Activated B cell treated with CpG ODN at 0.5 μM for 24 hours (primary cell): Measurements from ENCODE around the gene ABCG1. TPM values are rescaled to one million over a fixed set of nuclear protein-coding genes. Genes with fewer than 3 reads are reported as not detected.

Experiments
- ATAC-seq: fragments of 200-7000 bp; cut with Tn5 transposase; one replicate; pipeline ENCODE4 v1.10.0; 2021; ENCODE audit warnings: low read depth, mild to moderate bottlenecking, moderate library complexity
- CTCF ChIA-PET: fragments of 350-600 bp; sonication (Branson Sonifier 250); formaldehyde crosslinking; loops from one replicate; lab custom pipeline; 2021; ENCODE audit warnings: antibody characterized with exemption; lab: Charles Lee
- POLR2A ChIA-PET: fragments of 350-600 bp; sonication (Branson Sonifier 250); formaldehyde crosslinking; loops from one replicate; lab custom pipeline; 2021; ENCODE audit warnings: antibody characterized with exemption; lab: Charles Lee
- DNase-seq: peaks from one replicate; pipeline ENCODE4 v3.0.0; 2022
- H3K27ac Mint-ChIP-seq: one replicate; pipeline ENCODE4 v1.8.0; 2020; ENCODE audit warnings: mixed read lengths
- H3K27me3 Mint-ChIP-seq: one replicate; pipeline ENCODE4 v1.8.0; 2021; ENCODE audit warnings: mixed read lengths
- H3K36me3 Mint-ChIP-seq: one replicate; pipeline ENCODE4 v1.8.0; 2021; ENCODE audit warnings: low read depth, mixed read lengths
- H3K4me1 Mint-ChIP-seq: one replicate; pipeline ENCODE4 v1.8.0; 2021; ENCODE audit warnings: mixed read lengths
- H3K4me3 Mint-ChIP-seq: one replicate; pipeline ENCODE4 v1.8.0; 2020; ENCODE audit warnings: mild to moderate bottlenecking, mixed read lengths
- H3K9me3 Mint-ChIP-seq: one replicate; pipeline ENCODE4 v1.8.0; 2020; ENCODE audit warnings: mixed read lengths
- intact Hi-C: fragments of 100-400 bp; cut with micrococcal nuclease; formaldehyde crosslinking; loops from one replicate; pipeline ENCODE4 v1.15.1; 2024
- total RNA-seq: library from RNA; stranded (reverse); gene quantifications from 2 replicates; pipeline ENCODE4 v1.2.3, GENCODE V29; 2022
- TF ChIP-seq, protein P1 (sequence below): fragments of 200-600 bp; IDR thresholded peaks from one replicate; pipeline ENCODE4 v1.8.0; 2022; ENCODE audit warnings: antibody characterized with exemption, mild to moderate bottlenecking

Gene ABCG1
- total RNA-seq, 1 donor from 2014 or later = 3.4 TPM

DNA sequence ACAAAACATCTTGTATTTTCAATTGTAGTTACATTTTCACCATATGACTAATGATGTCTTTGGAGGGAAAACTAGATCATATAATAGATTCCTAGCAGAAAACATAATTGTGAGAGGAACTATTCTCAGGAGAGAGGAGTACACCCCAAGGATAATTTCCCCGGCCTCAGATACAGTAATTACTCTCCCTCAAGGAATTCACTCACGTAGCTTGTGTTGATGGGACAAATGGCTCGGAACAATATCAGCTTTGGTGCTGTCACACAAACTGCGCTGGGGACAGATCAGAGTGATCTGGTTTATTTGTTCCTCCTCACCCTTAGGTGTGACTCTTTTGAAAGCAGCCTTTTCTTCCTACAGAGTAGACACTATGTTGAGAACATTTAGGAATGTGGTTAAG, 11.2 kb downstream of the ABCG1 start:
- no peaks in the 10 kb centered on the region for H3K27me3 Mint-ChIP-seq
- H3K4me3 Mint-ChIP-seq = no peak overlapping the region
- intact Hi-C loops = no loop called here
- TF ChIP-seq, protein P1, sequence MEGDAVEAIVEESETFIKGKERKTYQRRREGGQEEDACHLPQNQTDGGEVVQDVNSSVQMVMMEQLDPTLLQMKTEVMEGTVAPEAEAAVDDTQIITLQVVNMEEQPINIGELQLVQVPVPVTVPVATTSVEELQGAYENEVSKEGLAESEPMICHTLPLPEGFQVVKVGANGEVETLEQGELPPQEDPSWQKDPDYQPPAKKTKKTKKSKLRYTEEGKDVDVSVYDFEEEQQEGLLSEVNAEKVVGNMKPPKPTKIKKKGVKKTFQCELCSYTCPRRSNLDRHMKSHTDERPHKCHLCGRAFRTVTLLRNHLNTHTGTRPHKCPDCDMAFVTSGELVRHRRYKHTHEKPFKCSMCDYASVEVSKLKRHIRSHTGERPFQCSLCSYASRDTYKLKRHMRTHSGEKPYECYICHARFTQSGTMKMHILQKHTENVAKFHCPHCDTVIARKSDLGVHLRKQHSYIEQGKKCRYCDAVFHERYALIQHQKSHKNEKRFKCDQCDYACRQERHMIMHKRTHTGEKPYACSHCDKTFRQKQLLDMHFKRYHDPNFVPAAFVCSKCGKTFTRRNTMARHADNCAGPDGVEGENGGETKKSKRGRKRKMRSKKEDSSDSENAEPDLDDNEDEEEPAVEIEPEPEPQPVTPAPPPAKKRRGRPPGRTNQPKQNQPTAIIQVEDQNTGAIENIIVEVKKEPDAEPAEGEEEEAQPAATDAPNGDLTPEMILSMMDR = no peak
- no peaks in the 10 kb centered on the region for H3K9me3 Mint-ChIP-seq
- ATAC-seq = no peak
- no peak for DNase-seq
- ChIA-PET CTCF (interaction anchor here (1.4 to 2.5 kb wide), 2 partner anchors 29 to 84 kb away, joined by 3 to 7 read pairs; no protein-coding TSS in a partner anchor), POLR2A (interaction anchor here (3.8 kb wide), 1 partner anchor 10 kb away, joined by 31 read pairs; the partner anchor contains the start of gene ABCG1)
- peaks cover 35% of the 10 kb centered on the region for H3K36me3 Mint-ChIP-seq
- H3K4me1 Mint-ChIP-seq = peaks cover 76% of the 10 kb centered on the region
- H3K27ac Mint-ChIP-seq = no peak overlapping the region

DNA sequence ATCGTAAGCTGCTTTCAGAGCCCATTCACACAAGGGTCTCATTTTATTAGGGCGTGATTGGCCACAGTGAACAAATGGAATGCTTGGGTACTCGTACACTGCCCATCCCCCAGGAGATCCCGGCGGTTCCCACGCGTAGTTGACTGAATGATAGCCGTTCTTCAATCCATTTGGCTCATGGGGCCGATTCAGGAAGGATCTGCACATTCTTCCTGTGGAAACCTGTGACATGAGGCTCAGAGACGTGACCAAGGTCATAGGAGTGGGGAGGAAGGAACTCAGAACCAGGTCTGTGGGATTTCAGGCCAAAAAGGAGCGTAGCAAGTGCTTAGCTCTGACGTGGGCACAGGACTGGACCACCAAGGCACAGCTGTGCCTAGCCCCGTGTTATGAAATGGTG, 11.7 kb downstream of the ABCG1 start:
- intact Hi-C loops = no loop called here
- no peak overlapping the region for H3K4me3 Mint-ChIP-seq
- no peak for ATAC-seq
- peaks cover 31% of the 10 kb centered on the region for H3K36me3 Mint-ChIP-seq
- ChIA-PET POLR2A (interaction anchor here (3.8 kb wide), 1 partner anchor 11 kb away, joined by 31 read pairs; the partner anchor contains the start of gene ABCG1), CTCF (no interaction called here)
- no peaks in the 10 kb centered on the region for H3K27me3 Mint-ChIP-seq
- H3K9me3 Mint-ChIP-seq = no peaks in the 10 kb centered on the region
- TF ChIP-seq, protein P1 = no peak
- no peak for DNase-seq
- H3K4me1 Mint-ChIP-seq = peaks cover 81% of the 10 kb centered on the region
- H3K27ac Mint-ChIP-seq = no peak overlapping the region

DNA sequence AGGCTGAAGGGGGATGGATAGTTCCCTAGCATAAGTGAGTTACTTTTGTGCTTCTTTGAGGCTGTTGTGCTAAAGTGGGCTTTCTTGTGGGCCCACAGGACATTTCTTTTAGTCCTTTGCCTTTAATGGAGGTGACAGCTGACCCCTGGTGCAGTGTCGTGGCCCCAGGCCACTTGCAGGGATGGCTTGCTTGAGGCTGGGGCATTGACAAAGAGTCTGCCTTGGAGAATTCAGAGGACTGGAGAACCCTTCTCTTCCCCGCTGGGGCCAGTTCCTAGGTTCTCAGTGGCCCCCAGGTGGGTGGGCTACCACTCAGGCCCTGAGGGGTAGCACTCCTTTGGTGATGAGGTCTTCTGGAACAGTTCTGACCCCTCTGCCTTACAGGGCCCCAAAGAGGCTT, 12.8 kb downstream of the ABCG1 start:
- Mint-ChIP-seq H3K9me3 (no peaks in the 10 kb centered on the region), H3K4me3 (no peak overlapping the region), H3K36me3 (peaks cover 21% of the 10 kb centered on the region), H3K4me1 (peaks cover 90% of the 10 kb centered on the region), H3K27me3 (no peaks in the 10 kb centered on the region), H3K27ac (no peak overlapping the region)
- ChIA-PET POLR2A (interaction anchor here (0.7 kb wide), 1 partner anchor 50 kb away, joined by 3 read pairs; no protein-coding TSS in a partner anchor), CTCF (no interaction called here)
- TF ChIP-seq, protein P1 = no peak
- DNase-seq = no peak
- ATAC-seq = no peak
- intact Hi-C loops = loop anchor here (2.0 kb wide), 1 partner anchor 229 kb away; no protein-coding TSS in a partner anchor

- intact Hi-C loops = loop anchor here (2.0 kb wide), 1 partner anchor 228 kb away; no protein-coding TSS in a partner anchor
- TF ChIP-seq, protein P1 = no peak
- Mint-ChIP-seq H3K27ac (peak overlapping the region; percentile 80), H3K27me3 (no peaks in the 10 kb centered on the region), H3K36me3 (peaks cover 16% of the 10 kb centered on the region), H3K4me1 (peaks cover 94% of the 10 kb centered on the region), H3K4me3 (peak overlapping the region; percentile 69), H3K9me3 (no peaks in the 10 kb centered on the region)
- ATAC-seq (no peak), DNase-seq (no peak)
- ChIA-PET CTCF (interaction anchor here (1.0 to 1.7 kb wide), 5 partner anchors 17 to 87 kb away, joined by 3 to 12 read pairs (median 5); no protein-coding TSS in a partner anchor), POLR2A (interaction anchor here (0.7 to 3.0 kb wide), 6 partner anchors 8 to 54 kb away, joined by 3 to 37 read pairs (median 4); partner anchors contain the start of gene ABCG1)
Observed at GRCh38 chr21:42232176-42232825, 13.4 kb downstream of the ABCG1 start.
